Stimulated activated CD8-positive, alpha-beta memory T cell treated with anti-CD3 and anti-CD28 coated beads, Interleukin-15, amount 100 ng/mL, for 48 hours (primary cell): ENCODE data around the gene HS3ST4.

ENCODE experiments used
- DNase-seq, 2 donors: peaks; one replicate each; pipeline ENCODE4 v3.0.0-alpha.2; 2020; ENCODE audit warnings: low read depth in 2 of 2

HS3ST4 gene

DNA sequence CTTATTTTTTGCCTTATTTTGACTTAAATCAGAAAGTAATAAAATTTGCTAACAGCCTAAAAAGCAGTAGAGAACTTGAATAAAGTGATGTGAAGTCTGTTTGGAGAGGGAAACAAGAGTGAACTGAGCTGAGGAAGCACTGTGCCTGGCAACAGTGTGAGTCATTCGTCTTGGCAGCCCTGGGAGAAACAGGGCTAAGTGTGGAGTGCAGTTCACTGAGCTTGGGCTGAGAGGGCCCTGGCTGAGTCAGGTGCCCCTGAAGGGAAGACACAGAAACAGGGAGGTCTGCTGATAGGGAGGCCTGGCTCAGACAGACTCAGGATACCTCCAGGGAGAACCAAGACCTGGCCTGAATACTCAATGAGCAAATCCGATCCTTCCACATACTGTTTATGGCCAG lies 132.1 kb downstream of the HS3ST4 start:
- no peak for DNase-seq

GRCh38 chr16:25827709-25828108 lies 135.9 kb downstream of the HS3ST4 start:
- no peak for DNase-seq

DNA sequence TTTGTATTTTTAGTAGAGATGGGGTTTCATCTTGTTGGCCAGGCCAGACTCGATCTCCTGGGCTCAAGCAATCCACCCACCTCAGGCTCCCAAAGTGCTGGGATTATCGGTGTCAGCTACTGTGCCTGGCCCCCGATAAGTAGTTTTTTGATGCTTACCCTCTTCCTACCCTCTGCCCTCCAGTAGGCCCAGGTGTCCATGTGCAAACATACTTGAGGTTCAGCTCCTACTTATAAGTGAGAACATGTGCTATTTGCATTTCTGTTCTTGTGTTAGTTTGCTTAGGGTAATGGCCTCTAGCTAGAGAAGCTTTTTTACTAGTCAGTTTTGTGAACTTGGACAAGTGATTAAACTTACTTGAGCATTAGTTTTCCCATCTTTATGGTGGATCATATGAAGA lies 136.8 kb downstream of the HS3ST4 start:
- no peak for DNase-seq

- DNase-seq: no peak
Observed at GRCh38 chr16:25832291-25832690, 140.5 kb downstream of the HS3ST4 start.

- DNase-seq: no peak
Observed at GRCh38 chr16:25834101-25834500, 142.3 kb downstream of the HS3ST4 start.

GRCh38 chr16:25835126-25835525 lies 143.4 kb downstream of the HS3ST4 start:
- DNase-seq: no peak

DNA sequence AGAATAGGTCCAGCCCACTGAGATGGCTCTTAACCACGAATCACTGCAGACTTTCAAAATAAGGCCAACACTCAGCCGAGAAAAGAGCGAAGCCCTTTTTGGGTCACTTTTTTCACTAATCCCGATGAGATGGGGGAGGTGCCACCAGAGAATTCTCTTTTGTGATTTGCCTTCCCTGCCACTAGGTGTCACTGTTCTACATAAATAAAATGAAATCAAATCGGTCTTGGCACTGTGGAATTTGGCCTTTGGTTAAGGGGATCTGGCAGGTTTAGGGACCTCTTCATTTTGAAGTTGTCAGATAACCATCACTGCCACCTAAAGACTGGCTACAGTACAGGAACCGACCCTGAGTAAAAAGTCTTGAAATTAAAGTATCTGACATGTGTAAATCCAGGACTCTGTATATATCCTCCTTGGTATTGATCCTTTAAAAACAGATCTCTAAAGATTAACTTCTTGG lies 147.0 kb downstream of the HS3ST4 start:
- no peak for DNase-seq

GRCh38 chr16:25841761-25842160 lies 150.0 kb downstream of the HS3ST4 start:
- no peak for DNase-seq

GRCh38 chr16:25845901-25846300 lies 154.1 kb downstream of the HS3ST4 start:
- DNase-seq: no peak

DNA sequence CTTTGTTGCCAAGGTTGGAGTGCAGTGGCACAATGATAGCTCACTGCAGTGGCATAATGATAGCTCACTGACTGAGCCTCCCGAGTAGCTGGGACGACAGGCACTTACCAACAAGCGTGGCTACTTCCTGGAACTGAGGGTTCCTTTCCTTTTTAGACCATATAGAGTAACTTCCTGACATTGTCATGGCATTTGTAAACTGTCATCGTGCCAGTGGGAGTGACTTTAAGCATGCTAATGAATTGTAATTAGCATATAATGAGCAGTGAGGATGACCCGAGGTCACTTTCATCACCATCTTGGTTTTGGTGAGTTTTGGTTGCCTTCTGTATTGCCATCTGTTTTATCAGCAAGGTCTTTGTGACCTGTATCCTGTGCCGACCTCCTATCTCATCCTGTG lies 162.4 kb downstream of the HS3ST4 start:
- DNase-seq: no peak

- no peak for DNase-seq
Observed at GRCh38 chr16:25855063-25855462, 163.3 kb downstream of the HS3ST4 start.

- no peak for DNase-seq
Observed at GRCh38 chr16:25855818-25856217, 164.1 kb downstream of the HS3ST4 start.

DNA sequence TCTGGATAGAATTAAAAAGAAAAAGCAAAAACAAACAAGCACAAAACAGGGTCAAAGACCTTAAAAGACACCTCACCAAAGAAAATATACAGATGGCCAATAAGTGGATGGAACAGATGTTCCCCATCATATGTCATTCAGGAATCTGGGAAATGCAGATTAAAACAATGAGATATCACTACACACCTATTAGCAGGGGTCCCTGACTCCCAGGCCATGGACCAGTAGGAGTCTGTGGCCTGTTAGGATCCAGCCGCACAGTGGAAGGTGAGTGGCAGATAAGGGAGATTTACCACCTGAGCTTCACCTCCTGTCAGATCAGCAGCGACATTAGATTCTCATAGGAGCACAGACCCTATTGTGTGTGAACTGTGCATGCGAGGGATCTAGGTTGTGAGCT lies 167.9 kb downstream of the HS3ST4 start:
- no peak for DNase-seq

DNA sequence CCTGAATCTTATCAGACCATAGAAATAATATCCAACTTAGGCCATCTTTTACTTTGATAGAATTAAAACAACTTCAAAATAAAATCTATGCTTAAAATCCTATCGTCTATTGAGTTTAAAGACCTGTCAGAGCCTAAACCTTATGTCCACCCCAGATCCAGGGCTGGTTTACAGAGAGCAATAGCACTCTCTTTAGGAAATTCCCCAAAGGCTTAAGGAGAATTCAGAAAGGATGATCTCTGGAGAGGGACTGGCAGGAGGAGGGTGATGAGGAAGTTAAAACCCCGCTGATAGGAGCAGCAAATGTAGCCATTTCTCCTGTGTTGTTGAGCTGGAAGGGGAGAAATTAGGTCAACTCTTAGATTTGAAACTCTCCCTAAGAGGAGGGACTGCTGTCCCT lies 175.3 kb downstream of the HS3ST4 start:
- no peak for DNase-seq

GRCh38 chr16:25868106-25868505 lies 176.3 kb downstream of the HS3ST4 start:
- no peak for DNase-seq

GRCh38 chr16:25868706-25869370 lies 177.1 kb downstream of the HS3ST4 start:
- no peak for DNase-seq

- DNase-seq: no peak
Observed at GRCh38 chr16:25872369-25873070, 180.8 kb downstream of the HS3ST4 start.

- no peak for DNase-seq
Observed at GRCh38 chr16:25874196-25874595, 182.4 kb downstream of the HS3ST4 start.

DNA sequence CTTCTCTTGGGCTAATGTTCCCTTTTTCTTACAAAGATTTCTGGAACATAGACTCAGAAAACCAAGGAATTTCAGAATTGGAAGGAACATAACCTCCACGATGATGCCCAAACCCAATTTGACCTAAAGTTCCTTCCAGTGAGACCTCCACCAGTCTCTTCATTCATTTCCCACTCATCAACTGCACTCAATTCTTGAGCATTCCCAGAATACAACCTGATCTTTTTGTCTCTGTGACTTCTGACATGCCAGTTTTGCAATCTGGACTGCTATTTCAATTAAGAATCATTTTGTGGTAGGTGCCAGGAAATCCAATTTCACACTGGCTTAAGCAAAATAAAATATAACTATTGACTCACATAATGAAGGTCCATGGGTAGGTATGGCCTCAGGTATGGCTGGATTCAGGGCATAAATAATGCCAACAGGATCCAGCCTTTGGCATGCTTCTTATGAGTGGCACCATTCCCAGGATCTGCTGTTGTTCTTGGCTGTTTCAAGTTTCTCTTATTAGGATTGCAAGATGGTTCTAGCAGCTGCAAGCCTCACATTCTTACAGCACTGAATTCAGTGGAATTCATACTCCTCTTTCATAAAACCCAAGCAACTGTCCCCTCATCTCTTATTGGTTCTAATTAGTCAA lies 184.3 kb downstream of the HS3ST4 start:
- no peak for DNase-seq

DNA sequence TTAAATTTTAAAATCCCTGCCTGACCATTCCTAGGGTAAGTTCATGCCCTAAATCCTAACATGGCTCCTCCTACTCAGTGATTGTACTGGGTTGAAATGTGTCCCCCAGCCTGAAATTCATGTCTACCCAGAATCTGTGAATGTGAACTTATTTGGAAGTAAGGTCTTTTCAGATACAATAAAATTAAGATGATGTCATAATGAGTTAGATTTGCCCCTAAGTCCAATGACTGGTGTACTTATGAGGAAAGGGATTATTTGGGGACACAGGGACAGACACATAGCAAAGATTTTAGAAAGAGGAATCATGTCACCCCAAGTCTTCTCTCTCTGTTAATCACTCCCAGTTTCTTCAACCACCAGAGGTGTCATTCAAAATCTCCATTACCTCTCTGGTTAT lies 185.3 kb downstream of the HS3ST4 start:
- DNase-seq: no peak

DNA sequence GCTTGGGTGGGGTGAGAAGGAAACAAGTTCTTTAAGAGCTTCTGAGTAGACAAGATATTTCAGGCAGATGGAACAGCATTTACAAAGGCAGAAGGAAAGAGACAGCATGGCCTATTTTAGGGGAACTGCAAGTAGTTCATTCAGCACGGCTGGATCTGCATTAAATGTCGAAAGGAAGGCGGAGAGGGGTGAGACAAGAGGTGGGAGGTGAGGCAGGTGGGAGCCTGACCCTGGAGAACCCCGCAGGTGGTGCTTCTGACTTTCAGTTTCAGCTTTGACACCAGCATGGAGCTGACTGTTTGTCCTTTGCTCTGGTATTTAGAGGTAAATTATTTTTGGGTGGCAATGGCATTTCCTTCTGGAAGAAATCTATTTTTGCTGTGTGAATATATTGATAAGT lies 194.8 kb downstream of the HS3ST4 start:
- DNase-seq: no peak

DNA sequence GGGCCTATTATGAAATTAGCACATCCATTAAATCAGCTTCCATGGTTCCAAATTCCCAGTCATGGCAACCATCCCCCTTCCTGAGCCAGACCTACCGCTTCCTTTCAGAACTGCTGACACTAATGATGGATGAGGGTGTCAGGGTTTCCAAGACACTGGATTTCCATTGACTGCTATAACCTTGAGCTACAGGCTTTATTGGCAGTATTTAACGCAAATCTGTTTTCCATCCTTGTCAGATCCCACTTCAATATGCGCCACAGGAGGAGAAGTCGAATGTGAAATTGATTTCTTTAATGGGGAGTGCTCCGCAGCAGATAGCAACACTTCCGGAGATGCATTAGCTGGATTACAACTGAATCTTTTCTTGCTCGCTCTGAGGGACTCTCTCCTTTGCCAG lies 197.1 kb downstream of the HS3ST4 start:
- DNase-seq: no peak

- no peak for DNase-seq
Observed at GRCh38 chr16:25893332-25893731, 201.6 kb downstream of the HS3ST4 start.
